Stimulated activated CD4-positive, alpha-beta T cell treated with anti-CD3 and anti-CD28 coated beads, Interleukin-15, amount 100 ng/mL, for 24 hours (primary cell): ENCODE measurements around the gene RRAGA.
"Not testable (repeated sequence)": the region's sequence is repeated elsewhere in the genome, so short reads cannot be mapped to it uniquely, and the experiment has no call there.

Experiments
- DNase-seq: peaks from one replicate; pipeline ENCODE4 v3.0.0-alpha.2; 2020

RRAGA gene

DNA sequence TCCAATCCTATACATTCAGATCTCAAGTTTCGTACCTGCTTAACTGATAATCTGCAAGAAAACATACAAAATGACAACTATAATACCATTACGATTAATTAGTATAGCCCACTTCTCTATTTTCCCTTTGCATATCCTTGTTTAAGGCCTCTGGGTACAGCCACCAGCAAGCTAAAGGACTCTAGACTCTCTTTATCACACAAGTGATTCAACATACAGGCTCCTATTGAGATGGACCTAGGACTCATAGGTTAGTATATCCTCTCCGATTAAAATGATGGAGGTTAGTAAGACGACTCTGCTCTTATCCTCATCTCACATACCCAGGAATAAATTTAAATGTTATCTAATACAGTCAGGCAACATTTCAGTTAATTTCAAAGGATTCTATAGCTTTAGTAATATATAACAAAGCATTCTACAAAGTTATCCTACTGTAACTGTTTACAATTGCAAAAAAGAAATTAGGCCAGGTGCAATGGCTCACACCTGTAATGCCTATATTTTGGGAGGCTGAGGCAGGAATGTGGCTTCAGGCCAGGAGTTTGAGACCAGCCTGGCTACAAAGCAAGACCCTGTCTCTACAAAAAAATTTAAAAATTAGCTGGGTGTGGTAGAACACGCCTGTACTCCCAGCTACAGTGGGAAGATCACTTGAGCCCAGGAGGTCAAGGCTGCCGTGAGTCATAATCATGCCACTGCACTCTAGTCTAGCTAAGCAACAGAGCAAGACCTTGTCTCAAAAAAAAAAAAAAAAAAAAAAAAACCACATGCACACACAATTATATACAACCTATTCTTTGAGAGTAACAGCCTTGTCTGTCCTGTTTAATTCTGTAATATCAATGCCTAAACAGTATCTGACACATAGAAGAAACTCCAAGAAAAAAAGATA, 38.1 kb downstream of the RRAGA start:
- no peak for DNase-seq

DNA sequence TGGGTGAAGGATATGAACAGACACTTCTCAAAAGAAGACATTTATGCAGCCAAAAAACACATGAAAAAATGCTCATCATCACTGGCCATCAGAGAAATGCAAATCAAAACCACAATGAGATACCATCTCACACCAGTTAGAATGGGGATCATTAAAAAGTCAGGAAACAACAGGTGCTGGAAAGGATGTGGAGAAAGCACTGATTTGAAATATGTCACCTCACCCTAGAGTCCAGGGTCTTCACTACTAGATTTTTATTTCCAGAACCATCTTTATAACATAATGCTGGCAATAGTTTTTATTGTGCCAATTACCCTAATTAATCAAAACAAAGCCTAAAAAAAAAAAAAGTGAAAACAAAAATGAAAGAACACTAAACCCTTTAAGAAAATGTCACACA, 48.2 kb downstream of the RRAGA start:
- not testable (repeated sequence) for DNase-seq
